ENCODE results near the gene GCH1.

Gene GCH1

DNA sequence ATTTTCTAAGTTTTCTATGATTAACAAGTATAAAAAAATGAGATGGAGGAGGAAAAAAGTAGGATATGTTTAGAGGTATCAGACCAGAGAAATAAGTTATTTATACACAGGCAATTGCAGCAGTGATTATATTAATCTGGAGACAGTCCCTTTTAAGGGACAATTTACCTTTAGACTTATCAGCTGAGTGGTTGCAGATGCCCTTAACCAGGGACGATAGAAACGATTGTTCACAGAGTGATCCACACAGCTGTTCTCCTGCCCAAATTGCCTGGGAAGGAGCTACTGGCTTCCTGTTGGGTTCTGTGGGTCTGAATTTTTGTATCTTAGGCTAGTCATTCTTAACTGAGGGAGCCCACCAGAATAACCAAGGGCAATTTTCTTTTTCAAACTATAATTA, 66.4 kb downstream of the GCH1 start:
- no peak overlapping the region for H2AFZ ChIP-seq (ENCODE audit: low read depth, low read length)
- H3K9me3 ChIP-seq (ENCODE audit: insufficient read depth, low read length) = no peaks in the 10 kb centered on the region
- H3K4me1 ChIP-seq (ENCODE audit: low read length) = no peaks in the 10 kb centered on the region
- no peaks in the 10 kb centered on the region for H3K79me2 ChIP-seq (ENCODE audit: low read length)
- no peak overlapping the region for H3K27ac ChIP-seq (ENCODE audit: low read length)
- no peak overlapping the region for H3K4me3 ChIP-seq (ENCODE audit: low read length)
- H3K36me3 ChIP-seq (replicated peaks; ENCODE audit: low read depth, low read length) = no peaks in the 10 kb centered on the region
- H3K27me3 ChIP-seq (ENCODE audit: low read depth, low read length) = no peaks in the 10 kb centered on the region
- no peak overlapping the region for H3K4me2 ChIP-seq (ENCODE audit: low read length)
- no peak for TF ChIP-seq EZH2phosphoT487 (IDR thresholded peaks at IDR 0.05; ENCODE audit: low read depth)
- TF ChIP-seq, protein P1, sequence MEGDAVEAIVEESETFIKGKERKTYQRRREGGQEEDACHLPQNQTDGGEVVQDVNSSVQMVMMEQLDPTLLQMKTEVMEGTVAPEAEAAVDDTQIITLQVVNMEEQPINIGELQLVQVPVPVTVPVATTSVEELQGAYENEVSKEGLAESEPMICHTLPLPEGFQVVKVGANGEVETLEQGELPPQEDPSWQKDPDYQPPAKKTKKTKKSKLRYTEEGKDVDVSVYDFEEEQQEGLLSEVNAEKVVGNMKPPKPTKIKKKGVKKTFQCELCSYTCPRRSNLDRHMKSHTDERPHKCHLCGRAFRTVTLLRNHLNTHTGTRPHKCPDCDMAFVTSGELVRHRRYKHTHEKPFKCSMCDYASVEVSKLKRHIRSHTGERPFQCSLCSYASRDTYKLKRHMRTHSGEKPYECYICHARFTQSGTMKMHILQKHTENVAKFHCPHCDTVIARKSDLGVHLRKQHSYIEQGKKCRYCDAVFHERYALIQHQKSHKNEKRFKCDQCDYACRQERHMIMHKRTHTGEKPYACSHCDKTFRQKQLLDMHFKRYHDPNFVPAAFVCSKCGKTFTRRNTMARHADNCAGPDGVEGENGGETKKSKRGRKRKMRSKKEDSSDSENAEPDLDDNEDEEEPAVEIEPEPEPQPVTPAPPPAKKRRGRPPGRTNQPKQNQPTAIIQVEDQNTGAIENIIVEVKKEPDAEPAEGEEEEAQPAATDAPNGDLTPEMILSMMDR (IDR thresholded peaks at IDR 0.05; ENCODE audit: low read depth, low read length) = no peak
- H3K9ac ChIP-seq (ENCODE audit: low read length) = no peak overlapping the region
- H4K20me1 ChIP-seq (ENCODE audit: insufficient read depth, low read length) = no peaks in the 10 kb centered on the region

DNA sequence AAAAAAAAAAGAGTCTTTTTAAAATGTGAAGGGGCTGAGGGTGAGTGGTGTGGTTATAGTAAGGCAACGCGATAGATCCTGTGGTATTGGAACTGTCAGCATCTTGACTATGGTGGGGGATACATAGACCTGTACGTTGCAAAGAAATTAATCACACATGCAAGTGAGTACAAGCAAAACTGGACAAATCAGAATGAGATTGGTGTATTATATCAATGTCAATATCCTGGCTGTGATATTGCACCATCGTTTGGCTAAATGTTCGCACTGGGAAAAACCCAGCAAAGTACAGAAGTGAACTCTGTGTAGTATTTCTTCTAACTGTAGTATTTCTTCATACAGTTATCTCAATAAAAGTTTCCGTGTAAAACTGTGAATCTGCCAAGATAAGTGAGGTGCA, 67.9 kb downstream of the GCH1 start:
- H3K4me1 ChIP-seq (ENCODE audit: low read length) = no peaks in the 10 kb centered on the region
- H3K4me2 ChIP-seq (ENCODE audit: low read length) = no peak overlapping the region
- H3K9ac ChIP-seq (ENCODE audit: low read length) = no peak overlapping the region
- no peaks in the 10 kb centered on the region for H4K20me1 ChIP-seq (ENCODE audit: insufficient read depth, low read length)
- no peak overlapping the region for H3K27ac ChIP-seq (ENCODE audit: low read length)
- no peak for TF ChIP-seq EZH2phosphoT487 (IDR thresholded peaks at IDR 0.05; ENCODE audit: low read depth)
- TF ChIP-seq, protein P1 (IDR thresholded peaks at IDR 0.05; ENCODE audit: low read depth, low read length) = no peak
- H3K36me3 ChIP-seq (replicated peaks; ENCODE audit: low read depth, low read length) = no peaks in the 10 kb centered on the region
- no peaks in the 10 kb centered on the region for H3K9me3 ChIP-seq (ENCODE audit: insufficient read depth, low read length)
- no peak overlapping the region for H2AFZ ChIP-seq (ENCODE audit: low read depth, low read length)
- H3K4me3 ChIP-seq (ENCODE audit: low read length) = no peak overlapping the region
- no peaks in the 10 kb centered on the region for H3K79me2 ChIP-seq (ENCODE audit: low read length)
- H3K27me3 ChIP-seq (ENCODE audit: low read depth, low read length) = no peaks in the 10 kb centered on the region

DNA sequence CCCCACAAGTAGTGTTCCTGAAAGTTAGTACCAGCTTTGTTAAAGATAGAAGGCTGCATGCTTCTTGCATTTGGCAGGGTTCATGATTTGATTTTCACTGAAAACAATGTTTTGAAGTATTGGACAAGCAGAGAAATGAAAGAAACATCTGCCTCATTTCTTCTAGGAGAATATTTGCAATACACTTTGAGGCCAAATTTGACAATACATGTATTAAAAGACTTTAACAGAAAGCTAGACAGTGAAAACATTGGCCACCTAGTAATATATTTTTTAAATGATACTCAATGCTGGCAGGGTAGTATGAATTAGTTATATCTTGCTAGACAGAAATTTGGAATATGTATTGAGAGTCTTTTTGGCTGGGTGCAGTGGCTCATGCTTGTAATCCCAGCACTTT, 68.5 kb downstream of the GCH1 start:
- Histone ChIP-seq H3K27me3 (ENCODE audit: low read depth, low read length) (no peaks in the 10 kb centered on the region), H3K4me3 (ENCODE audit: low read length) (no peak overlapping the region), H3K9ac (ENCODE audit: low read length) (no peak overlapping the region), H2AFZ (ENCODE audit: low read depth, low read length) (no peak overlapping the region), H4K20me1 (ENCODE audit: insufficient read depth, low read length) (no peaks in the 10 kb centered on the region), H3K9me3 (ENCODE audit: insufficient read depth, low read length) (no peaks in the 10 kb centered on the region), H3K79me2 (ENCODE audit: low read length) (no peaks in the 10 kb centered on the region), H3K27ac (ENCODE audit: low read length) (no peak overlapping the region), H3K36me3 (replicated peaks; ENCODE audit: low read depth, low read length) (no peaks in the 10 kb centered on the region), H3K4me1 (ENCODE audit: low read length) (no peaks in the 10 kb centered on the region), H3K4me2 (ENCODE audit: low read length) (no peak overlapping the region)
- TF ChIP-seq EZH2phosphoT487 (IDR thresholded peaks at IDR 0.05; ENCODE audit: low read depth) = no peak
- TF ChIP-seq, protein P1 (IDR thresholded peaks at IDR 0.05; ENCODE audit: low read depth, low read length) = no peak

DNA sequence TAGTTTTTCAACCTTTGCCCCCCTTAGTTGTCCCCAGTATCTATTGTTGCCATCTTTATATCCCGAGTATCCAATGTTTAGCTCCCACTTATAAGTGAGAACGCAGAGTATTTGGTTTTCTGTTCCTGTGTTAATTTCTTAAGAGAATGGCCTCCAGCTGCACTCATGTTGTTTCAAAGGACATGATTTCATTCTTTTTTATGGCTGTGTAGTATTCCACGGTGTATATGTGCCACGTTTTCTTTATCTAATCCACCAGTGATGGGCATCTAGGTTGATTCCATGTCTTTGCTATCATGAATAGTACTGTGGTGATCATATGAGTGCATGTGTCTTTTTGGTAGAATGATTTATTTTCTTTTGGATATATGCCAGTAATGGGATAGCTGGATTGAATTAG, 72.0 kb downstream of the GCH1 start:
- Histone ChIP-seq H3K27me3 (ENCODE audit: low read depth, low read length) (no peaks in the 10 kb centered on the region), H3K9ac (ENCODE audit: low read length) (no peak overlapping the region), H3K9me3 (ENCODE audit: insufficient read depth, low read length) (no peaks in the 10 kb centered on the region), H3K4me1 (ENCODE audit: low read length) (no peaks in the 10 kb centered on the region), H4K20me1 (ENCODE audit: insufficient read depth, low read length) (no peaks in the 10 kb centered on the region), H3K36me3 (replicated peaks; ENCODE audit: low read depth, low read length) (no peaks in the 10 kb centered on the region), H2AFZ (ENCODE audit: low read depth, low read length) (no peak overlapping the region), H3K4me2 (ENCODE audit: low read length) (no peak overlapping the region), H3K4me3 (ENCODE audit: low read length) (no peak overlapping the region), H3K79me2 (ENCODE audit: low read length) (no peaks in the 10 kb centered on the region), H3K27ac (ENCODE audit: low read length) (no peak overlapping the region)
- TF ChIP-seq, protein P1 (IDR thresholded peaks at IDR 0.05; ENCODE audit: low read depth, low read length) = no peak
- no peak for TF ChIP-seq EZH2phosphoT487 (IDR thresholded peaks at IDR 0.05; ENCODE audit: low read depth)

All from OCI-LY3 (cell line).